ENCODE results near the gene DLGAP1. TPM values are rescaled to one million over a fixed set of nuclear protein-coding genes. Genes with fewer than 3 reads are reported as not detected.

Gene DLGAP1
- total and polyA plus RNA-seq, 2 of the 13 experiments (the other 11 are each of a cell fraction or from before 2014, with no cell fraction given): 0.01 TPM; not detected in 1

GRCh38 chr18:3620146-3621119, 834.7 kb downstream of the DLGAP1 start (continued):
- no peak for TF ChIP-seq ZNF512B (CRISPR knock-in tag; IDR thresholded peaks at IDR 0.05; ENCODE audit: borderline replicate concordance)
- TF ChIP-seq TFDP1 (CRISPR knock-in tag; IDR thresholded peaks at IDR 0.05; ENCODE audit: borderline replicate concordance): no peak
- TF ChIP-seq CENPX (CRISPR knock-in tag; IDR thresholded peaks at IDR 0.05): no peak
- peak; percentile 35; the same call in 1 of the 2 replicates for TF ChIP-seq ETV5 (CRISPR knock-in tag; IDR thresholded peaks at IDR 0.05; ENCODE audit: borderline replicate concordance)
- no peak for TF ChIP-seq HDAC6 (IDR thresholded peaks at IDR 0.05; ENCODE audit: low read depth, low read length)
- TF ChIP-seq ZFP91 (CRISPR knock-in tag; IDR thresholded peaks at IDR 0.05; ENCODE audit: borderline replicate concordance): no peak
- 0 out of 2 replicates have a peak, but pooled peaks have one; percentile 13 for TF ChIP-seq MYC (CRISPR knock-in tag; IDR thresholded peaks at IDR 0.05; ENCODE audit: borderline replicate concordance)
- TF ChIP-seq ZNF136 (CRISPR knock-in tag; IDR thresholded peaks at IDR 0.05; ENCODE audit: low read depth): no peak
- no peak for TF ChIP-seq TARDBP (CRISPR knock-in tag; IDR thresholded peaks at IDR 0.05)
- TF ChIP-seq ZNF281 (CRISPR knock-in tag; IDR thresholded peaks at IDR 0.05; ENCODE audit: borderline replicate concordance): no peak
- 0 out of 2 replicates have a peak, but pooled peaks have one; percentile 36 for TF ChIP-seq ZMYM4 (CRISPR knock-in tag; IDR thresholded peaks at IDR 0.05)
- TF ChIP-seq DNMT1 (CRISPR knock-in tag; IDR thresholded peaks at IDR 0.05): no peak
- no peak for TF ChIP-seq ZNF33B (CRISPR knock-in tag; IDR thresholded peaks at IDR 0.05)
- no peak for TF ChIP-seq HOXA5 (CRISPR knock-in tag; IDR thresholded peaks at IDR 0.05)
- no peak for TF ChIP-seq ZNF850 (CRISPR knock-in tag; conservative IDR thresholded peaks at IDR 0.05)
- TF ChIP-seq ONECUT2 (CRISPR knock-in tag; IDR thresholded peaks at IDR 0.05): no peak
- no peak for TF ChIP-seq TBP (CRISPR knock-in tag; IDR thresholded peaks at IDR 0.05)
- TF ChIP-seq, protein P1, sequence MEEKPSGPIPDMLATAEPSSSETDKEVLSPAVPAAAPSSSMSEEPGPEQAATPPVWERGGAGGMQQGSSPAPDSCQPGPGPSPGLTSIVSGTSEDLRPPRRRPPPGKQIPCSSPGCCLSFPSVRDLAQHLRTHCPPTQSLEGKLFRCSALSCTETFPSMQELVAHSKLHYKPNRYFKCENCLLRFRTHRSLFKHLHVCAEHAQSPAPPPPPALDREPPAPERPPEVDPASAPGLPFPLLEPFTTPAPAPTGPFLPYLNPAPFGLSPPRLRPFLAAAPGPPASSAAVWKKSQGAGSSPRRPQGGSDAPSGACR (CRISPR knock-in tag; IDR thresholded peaks at IDR 0.05): no peak
- TF ChIP-seq, protein P2, sequence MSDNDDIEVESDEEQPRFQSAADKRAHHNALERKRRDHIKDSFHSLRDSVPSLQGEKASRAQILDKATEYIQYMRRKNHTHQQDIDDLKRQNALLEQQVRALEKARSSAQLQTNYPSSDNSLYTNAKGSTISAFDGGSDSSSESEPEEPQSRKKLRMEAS (IDR thresholded peaks at IDR 0.05): peak; percentile 60

Measured in HepG2 (cell line).